ENCODE results near the gene ZNF469. TPM values are rescaled to one million over a fixed set of nuclear protein-coding genes. Genes with fewer than 3 reads are reported as not detected.

ZNF469 gene
- total and polyA plus RNA-seq, 8 donors, result 1.4 to 5.5 (median 2.6) TPM

DNA sequence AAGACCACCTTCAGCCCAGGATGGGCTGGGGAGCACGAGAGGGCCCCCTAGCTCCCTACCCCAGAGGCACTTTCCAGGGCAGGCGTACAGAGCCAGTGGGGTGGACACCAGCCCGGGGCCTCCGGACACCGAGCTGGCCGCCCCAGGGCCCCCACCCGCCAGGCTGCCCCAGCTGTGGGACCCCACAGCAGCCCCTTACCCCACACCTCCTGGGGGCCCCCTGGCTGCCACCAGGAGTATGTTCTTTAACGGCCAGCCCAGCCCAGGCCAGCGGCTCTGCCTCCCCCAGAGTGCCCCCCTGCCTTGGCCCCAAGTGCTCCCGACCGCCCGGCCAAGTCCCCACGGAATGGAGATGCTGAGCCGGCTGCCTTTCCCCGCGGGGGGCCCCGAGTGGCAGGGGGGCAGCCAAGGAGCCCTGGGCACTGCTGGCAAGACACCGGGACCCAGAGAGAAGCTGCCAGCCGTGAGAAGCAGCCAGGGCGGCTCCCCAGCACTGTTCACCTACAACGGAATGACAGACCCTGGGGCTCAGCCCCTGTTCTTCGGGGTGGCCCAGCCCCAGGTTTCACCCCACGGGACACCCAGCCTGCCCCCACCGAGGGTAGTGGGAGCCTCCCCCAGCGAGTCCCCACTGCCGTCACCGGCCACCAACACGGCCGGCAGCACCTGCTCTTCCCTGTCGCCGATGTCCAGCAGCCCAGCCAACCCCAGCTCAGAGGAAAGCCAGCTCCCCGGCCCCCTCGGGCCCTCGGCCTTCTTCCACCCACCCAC is 46.0 kb downstream of the ZNF469 start:
- TF ChIP-seq, protein P1, sequence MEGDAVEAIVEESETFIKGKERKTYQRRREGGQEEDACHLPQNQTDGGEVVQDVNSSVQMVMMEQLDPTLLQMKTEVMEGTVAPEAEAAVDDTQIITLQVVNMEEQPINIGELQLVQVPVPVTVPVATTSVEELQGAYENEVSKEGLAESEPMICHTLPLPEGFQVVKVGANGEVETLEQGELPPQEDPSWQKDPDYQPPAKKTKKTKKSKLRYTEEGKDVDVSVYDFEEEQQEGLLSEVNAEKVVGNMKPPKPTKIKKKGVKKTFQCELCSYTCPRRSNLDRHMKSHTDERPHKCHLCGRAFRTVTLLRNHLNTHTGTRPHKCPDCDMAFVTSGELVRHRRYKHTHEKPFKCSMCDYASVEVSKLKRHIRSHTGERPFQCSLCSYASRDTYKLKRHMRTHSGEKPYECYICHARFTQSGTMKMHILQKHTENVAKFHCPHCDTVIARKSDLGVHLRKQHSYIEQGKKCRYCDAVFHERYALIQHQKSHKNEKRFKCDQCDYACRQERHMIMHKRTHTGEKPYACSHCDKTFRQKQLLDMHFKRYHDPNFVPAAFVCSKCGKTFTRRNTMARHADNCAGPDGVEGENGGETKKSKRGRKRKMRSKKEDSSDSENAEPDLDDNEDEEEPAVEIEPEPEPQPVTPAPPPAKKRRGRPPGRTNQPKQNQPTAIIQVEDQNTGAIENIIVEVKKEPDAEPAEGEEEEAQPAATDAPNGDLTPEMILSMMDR (IDR thresholded peaks at IDR 0.05), result no peak
- Histone ChIP-seq H3K27me3 (peaks cover 7 to 68% of the 10 kb centered on the region in 2 donors), H3K27ac (no peak overlapping the region), H3K9me3 (no peaks in the 10 kb centered on the region), H3K4me1 (peaks cover 9 to 23% of the 10 kb centered on the region in 2 donors), H3K36me3 (no peaks in the 10 kb centered on the region), H3K4me3 (no peak overlapping the region)
- DNase-seq (no peak), ATAC-seq (no peak)
- intact Hi-C loops (cut with DNase I), result no loop called here

DNA sequence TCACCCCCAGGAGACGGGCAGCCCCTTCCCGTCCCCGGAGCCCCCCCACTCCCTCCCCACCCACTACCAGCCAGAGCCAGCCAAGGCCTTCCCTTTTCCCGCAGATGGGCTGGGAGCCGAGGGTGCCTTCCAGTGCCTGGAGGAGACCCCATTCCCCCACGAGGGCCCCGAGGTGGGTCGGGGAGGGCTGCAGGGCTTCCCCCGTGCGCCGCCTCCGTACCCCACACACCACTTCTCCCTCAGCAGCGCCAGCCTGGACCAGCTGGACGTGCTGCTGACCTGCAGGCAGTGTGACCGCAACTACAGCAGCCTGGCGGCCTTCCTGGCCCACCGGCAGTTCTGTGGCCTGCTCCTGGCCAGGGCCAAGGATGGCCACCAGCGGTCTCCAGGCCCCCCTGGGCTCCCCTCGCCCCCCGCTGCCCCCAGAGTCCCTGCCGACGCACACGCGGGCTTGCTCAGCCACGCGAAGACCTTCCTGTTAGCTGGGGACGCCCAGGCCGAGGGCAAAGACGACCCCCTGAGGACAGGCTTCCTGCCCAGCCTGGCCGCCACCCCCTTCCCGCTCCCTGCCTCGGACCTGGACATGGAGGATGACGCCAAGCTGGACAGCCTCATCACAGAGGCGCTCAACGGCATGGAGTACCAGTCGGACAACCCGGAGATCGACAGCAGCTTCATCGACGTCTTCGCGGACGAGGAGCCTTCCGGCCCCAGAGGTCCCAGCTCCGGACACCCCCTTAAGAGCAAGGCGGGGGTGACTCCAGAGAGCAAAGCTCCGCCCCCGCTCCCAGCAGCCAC is 46.8 kb downstream of the ZNF469 start:
- ATAC-seq (no peak), DNase-seq (no peak)
- H3K27me3 ChIP-seq, result peaks cover 7 to 73% of the 10 kb centered on the region in 2 donors
- H3K9me3 ChIP-seq, result no peaks in the 10 kb centered on the region
- no peaks in the 10 kb centered on the region for H3K36me3 ChIP-seq
- TF ChIP-seq, protein P1 (IDR thresholded peaks at IDR 0.05), result no peak
- H3K4me1 ChIP-seq, result peaks cover 9 to 23% of the 10 kb centered on the region in 2 donors
- intact Hi-C loops (cut with DNase I), result no loop called here
- H3K4me3 ChIP-seq, result peak overlapping the region; percentile 36 to 45
- H3K27ac ChIP-seq, result no peak overlapping the region

DNA sequence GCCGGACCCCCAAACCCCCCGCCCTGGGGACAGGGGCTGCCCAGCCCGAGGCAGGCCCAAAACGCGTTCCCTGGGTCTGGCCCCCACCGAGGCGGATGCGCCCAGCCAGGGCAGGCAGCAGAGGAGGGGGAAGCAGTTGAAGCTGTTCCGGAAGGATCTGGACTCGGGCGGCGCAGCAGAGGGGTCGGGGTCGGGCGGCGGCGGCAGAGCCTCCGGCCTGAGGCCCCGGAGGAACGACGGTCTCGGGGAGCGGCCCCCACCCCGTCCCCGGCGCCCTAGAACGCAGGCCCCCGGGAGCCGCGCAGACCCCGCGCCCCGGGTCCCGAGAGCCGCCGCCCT is 47.4 kb downstream of the ZNF469 start:
- intact Hi-C loops (cut with DNase I), result no loop called here
- peaks cover 7 to 71% of the 10 kb centered on the region in 2 donors for H3K27me3 ChIP-seq
- no peak for ATAC-seq

DNA sequence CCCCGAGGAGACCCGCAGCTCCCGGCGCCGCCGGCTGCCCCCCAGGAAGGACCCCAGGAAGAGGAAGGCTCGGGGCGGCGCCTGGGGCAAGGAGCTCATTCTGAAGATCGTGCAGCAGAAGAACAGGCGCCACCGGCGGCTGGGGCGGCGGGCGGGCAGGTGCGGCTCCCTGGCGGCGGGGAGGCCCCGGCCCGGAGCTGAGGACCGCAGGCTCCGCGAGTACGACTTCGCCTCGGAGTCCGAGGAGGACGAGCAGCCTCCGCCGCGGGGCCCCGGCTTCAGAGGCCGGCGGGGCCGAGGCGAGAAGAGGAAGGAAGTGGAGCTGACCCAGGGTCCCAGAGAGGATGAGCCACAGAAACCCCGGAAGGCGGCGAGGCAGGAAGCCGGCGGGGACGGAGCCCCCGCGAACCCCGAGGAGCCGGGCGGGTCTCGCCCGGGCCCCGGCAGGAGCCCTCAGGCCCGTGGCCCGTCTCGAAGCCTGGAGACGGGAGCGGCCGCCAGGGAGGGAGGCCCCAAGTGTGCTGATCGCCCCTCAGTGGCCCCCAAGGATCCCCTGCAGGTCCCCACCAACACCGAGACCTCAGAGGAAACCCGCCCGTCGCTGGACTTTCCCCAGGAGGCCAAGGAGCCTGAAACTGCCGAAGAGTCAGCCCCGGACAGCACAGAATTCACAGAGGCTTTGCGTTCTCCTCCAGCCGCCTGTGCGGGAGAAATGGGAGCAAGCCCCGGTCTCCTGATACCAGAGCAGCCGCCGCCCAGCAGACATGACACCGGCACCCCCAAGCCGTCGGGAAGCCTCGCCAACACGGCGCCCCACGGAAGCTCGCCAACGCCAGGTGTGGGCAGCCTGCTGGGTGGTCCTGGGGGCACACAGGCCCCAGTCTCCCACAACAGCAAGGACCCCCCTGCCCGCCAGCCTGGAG is 48.0 kb downstream of the ZNF469 start:
- peak; percentile 26 for ATAC-seq

More for the DNA sequence above, 47.4 kb downstream of the ZNF469 start:
- Histone ChIP-seq H3K9me3 (no peaks in the 10 kb centered on the region), H3K4me1 (peaks cover 9 to 23% of the 10 kb centered on the region in 2 donors), H3K4me3 (peak overlapping the region; percentile 36 to 45), H3K36me3 (no peaks in the 10 kb centered on the region), H3K27ac (peak overlapping the region; percentile 26 to 33)
- TF ChIP-seq, protein P1 (IDR thresholded peaks at IDR 0.05), result no peak
- DNase-seq, result peak in 1 of 4 donors; percentile 35

More for the DNA sequence above, 48.0 kb downstream of the ZNF469 start:
- TF ChIP-seq, protein P1 (IDR thresholded peaks at IDR 0.05), result no peak
- intact Hi-C loops (cut with DNase I), result no loop called here
- peaks cover 7 to 71% of the 10 kb centered on the region in 2 donors for H3K27me3 ChIP-seq
- H3K4me1 ChIP-seq, result peaks cover 9 to 23% of the 10 kb centered on the region in 2 donors
- no peaks in the 10 kb centered on the region for H3K9me3 ChIP-seq
- H3K36me3 ChIP-seq, result no peaks in the 10 kb centered on the region
- peak overlapping the region; percentile 36 to 45 for H3K4me3 ChIP-seq
- DNase-seq, result peak in 1 of 4 donors; percentile 28
- peak overlapping the region; percentile 26 to 33 for H3K27ac ChIP-seq

Measured in left lung (tissue), 10 donors.